ENCODE results near the gene LYPD4. TPM values are rescaled to one million over a fixed set of nuclear protein-coding genes. Genes with fewer than 3 reads are reported as not detected.
A peak's percentile ranks its signal among the peaks of the same experiment; 100 is the strongest.

LYPD4 gene
- total RNA-seq, 2 experiments from 2014 or later = not detected

- Histone ChIP-seq H4K20me1 (ENCODE audit: insufficient read depth, low read length) (peaks cover 52% of the 10 kb centered on the region), H3K79me2 (ENCODE audit: insufficient read depth, low read depth, low read length) (peaks cover 81% of the 10 kb centered on the region), H3K9me2 (ENCODE audit: insufficient read depth, low read length) (no peaks in the 10 kb centered on the region), H3K27ac (ENCODE audit: low read depth, low read length, poor library complexity, severe bottlenecking) (peak overlapping the region; percentile 85), H3K4me3 (ENCODE audit: low read depth, low read length, poor library complexity, severe bottlenecking) (peak overlapping the region; percentile 96), H3K9me3 (ENCODE audit: low read length) (no peaks in the 10 kb centered on the region), H3K36me3 (ENCODE audit: insufficient read depth, low read length) (peaks cover 78% of the 10 kb centered on the region), H3K4me1 (ENCODE audit: insufficient read depth, low read length, poor library complexity, severe bottlenecking) (peaks cover 80% of the 10 kb centered on the region), H2AFZ (ENCODE audit: low read length) (no peak overlapping the region), H3K4me2 (ENCODE audit: low read length) (peak overlapping the region; percentile 98)
- ChIA-PET POLR2A (interaction anchor here (0.6 to 0.7 kb wide), 2 partner anchors 9 to 11 kb away, joined by 3 to 4 read pairs; no protein-coding TSS in a partner anchor), CTCF (ENCODE audit: unreplicated experiment) (interaction anchor here (1.0 kb wide), 1 partner anchor 156 kb away, joined by 3 read pairs; no protein-coding TSS in a partner anchor)
- TF ChIP-seq EZH2phosphoT487 (IDR thresholded peaks at IDR 0.05; ENCODE audit: borderline replicate concordance, low read depth, low read length) (no peak), CTCF (conservative IDR thresholded peaks at IDR 0.05; ENCODE audit: low read length) (no peak)
- no peak for DNase-seq (ENCODE audit: low spot score)
- no TSS peak for BruUV-seq (replicated peaks)
- intact Hi-C loops (cut with micrococcal nuclease; ENCODE audit: unreplicated experiment) = loop anchor here (10.0 kb wide), 1 partner anchor 421 kb away; no protein-coding TSS in a partner anchor
These were observed 18.9 kb upstream of the LYPD4 start for GRCh38 chr19:41863209-41863931.

GRCh38 chr19:41862445-41862986, 18.0 kb upstream of the LYPD4 start:
- ChIA-PET CTCF (ENCODE audit: unreplicated experiment) (no interaction called here), POLR2A (interaction anchor here (0.6 to 0.7 kb wide), 2 partner anchors 10 to 12 kb away, joined by 3 to 4 read pairs; no protein-coding TSS in a partner anchor)
- Histone ChIP-seq H2AFZ (ENCODE audit: low read length) (no peak overlapping the region), H3K79me2 (ENCODE audit: insufficient read depth, low read depth, low read length) (peaks cover 72% of the 10 kb centered on the region), H3K4me3 (ENCODE audit: low read depth, low read length, poor library complexity, severe bottlenecking) (peak overlapping the region; percentile 96), H4K20me1 (ENCODE audit: insufficient read depth, low read length) (peaks cover 44% of the 10 kb centered on the region), H3K36me3 (ENCODE audit: insufficient read depth, low read length) (peaks cover 70% of the 10 kb centered on the region), H3K27ac (ENCODE audit: low read depth, low read length, poor library complexity, severe bottlenecking) (peak overlapping the region; percentile 85), H3K4me2 (ENCODE audit: low read length) (peak overlapping the region; percentile 98), H3K9me3 (ENCODE audit: low read length) (no peaks in the 10 kb centered on the region), H3K9me2 (ENCODE audit: insufficient read depth, low read length) (no peaks in the 10 kb centered on the region), H3K4me1 (ENCODE audit: insufficient read depth, low read length, poor library complexity, severe bottlenecking) (peaks cover 80% of the 10 kb centered on the region)
- no peak for DNase-seq (ENCODE audit: low spot score)
- intact Hi-C loops (cut with micrococcal nuclease; ENCODE audit: unreplicated experiment) = loop anchor here (10.0 kb wide), 1 partner anchor 422 kb away; no protein-coding TSS in a partner anchor
- no peak for TF ChIP-seq EZH2phosphoT487 (IDR thresholded peaks at IDR 0.05; ENCODE audit: borderline replicate concordance, low read depth, low read length)
- no peak for TF ChIP-seq CTCF (conservative IDR thresholded peaks at IDR 0.05; ENCODE audit: low read length)
- no TSS peak for BruUV-seq (replicated peaks)

All from OCI-LY7 (cell line).